ENCODE measurements around the gene ACO2.
A peak's percentile ranks its signal among the peaks of the same experiment; 100 is the strongest.
"Not testable (repeated sequence)": the region's sequence is repeated elsewhere in the genome, so short reads cannot be mapped to it uniquely, and the experiment has no call there.

Gene ACO2

GRCh38 chr22:41468381-41469217 is at the start of gene ACO2, which contains the start of gene PHF5A:
TSS of gene ACO2 (plus strand) at chr22:41469117. CDS start at chr22:41469147, 30 bp downstream.
TSS of gene PHF5A (minus strand) at chr22:41468692. CDS start at chr22:41468653, 39 bp downstream.
- peak; percentile 97 for DNase-seq

DNA sequence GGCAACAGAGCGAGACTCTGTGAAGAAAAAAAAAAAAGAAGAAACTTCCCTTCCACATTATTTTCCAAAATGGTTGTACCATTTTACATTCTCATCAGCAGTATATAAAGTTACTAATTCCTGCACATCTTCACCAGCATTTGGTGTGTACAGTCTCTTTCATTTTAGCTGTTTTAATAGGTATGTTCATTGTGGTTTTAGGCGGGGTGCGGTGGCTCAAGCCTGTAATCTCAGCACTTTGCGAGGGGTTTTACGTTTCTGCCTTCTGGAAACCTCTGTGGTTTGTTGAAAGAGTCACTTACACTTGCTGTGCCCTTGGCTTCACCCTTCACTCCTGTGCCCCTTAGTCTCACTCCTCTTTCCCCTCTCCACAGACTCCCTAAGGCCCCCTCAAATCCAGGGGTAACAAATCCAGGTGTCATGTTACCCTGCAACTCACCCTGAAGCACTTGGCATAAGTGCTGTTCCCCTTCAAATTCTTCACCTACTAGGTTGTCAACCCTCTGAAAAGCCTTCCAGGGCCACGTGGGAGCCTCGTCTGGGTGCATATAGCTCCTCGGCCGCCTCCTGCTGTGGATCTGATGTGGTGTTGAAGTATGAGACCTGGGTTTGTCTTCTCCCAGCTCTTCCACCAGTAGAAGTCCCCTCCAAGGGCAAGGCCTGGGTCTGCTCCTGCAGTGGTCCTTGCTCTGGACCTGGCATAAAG is 43.1 kb upstream of the ACO2 start:
- DNase-seq = no peak

- DNase-seq = no peak
Observed at GRCh38 chr22:41429232-41429950, 39.5 kb upstream of the ACO2 start.

GRCh38 chr22:41429951-41430332 is 39.0 kb upstream of the ACO2 start:
- no peak for DNase-seq

- no peak for DNase-seq
Observed at GRCh38 chr22:41431656-41432055, 37.3 kb upstream of the ACO2 start.

- not testable (repeated sequence) for DNase-seq
Observed at GRCh38 chr22:41433480-41433879, 35.4 kb upstream of the ACO2 start.

DNA sequence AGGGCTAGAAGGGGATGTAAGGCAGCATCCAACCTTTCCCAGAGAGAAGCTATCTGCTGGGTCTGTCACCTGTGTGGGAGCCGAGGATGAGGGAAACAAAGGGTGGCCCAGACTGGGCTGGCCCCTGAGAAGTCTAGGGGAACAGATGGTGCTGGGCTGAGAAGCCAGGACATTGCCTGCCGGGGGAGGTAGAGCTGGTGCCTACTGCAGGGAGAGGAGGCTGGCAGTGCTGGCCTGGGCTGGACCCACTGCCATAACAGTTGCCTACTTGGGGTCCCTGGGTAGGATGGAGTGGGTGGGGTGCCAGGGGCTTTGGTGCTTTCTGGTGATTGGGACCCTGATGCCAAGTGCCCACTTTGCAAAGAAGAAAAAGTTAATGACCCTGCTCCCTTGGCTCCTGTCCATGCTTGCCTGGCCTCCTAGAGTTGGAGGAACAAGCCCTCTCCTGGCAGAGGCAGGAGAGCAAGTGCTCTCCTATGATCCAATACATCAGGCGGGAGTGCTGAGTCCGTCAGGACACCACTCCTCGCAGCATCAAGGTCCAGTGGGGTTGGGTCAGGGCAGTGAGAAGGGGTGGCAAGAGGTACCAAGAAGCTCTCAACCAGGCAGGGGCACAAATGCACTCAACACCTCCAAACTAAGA is 34.4 kb upstream of the ACO2 start:
- not testable (repeated sequence) for DNase-seq

DNA sequence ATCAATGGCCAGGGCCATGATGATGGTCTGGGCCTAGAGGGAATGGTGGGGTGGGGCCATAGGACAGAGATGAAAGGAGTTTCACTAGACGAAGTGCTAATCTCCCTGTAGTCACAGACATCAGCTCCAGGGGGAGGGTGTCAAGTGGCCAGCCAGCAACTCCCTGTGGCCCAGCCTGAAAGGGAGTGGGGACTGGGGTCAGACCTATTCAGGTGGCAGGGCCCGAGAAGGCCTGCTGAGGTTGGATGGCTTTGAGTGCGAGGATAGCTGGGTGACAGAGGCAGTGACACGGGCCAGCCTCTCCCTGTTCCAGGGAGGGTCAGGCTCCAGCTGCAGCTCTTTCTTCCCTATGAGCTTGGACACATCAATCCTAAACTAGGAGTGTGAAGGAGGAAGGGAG is 33.4 kb upstream of the ACO2 start:
- DNase-seq = no peak

GRCh38 chr22:41436322-41437113 is 32.4 kb upstream of the ACO2 start:
- DNase-seq = no peak

DNA sequence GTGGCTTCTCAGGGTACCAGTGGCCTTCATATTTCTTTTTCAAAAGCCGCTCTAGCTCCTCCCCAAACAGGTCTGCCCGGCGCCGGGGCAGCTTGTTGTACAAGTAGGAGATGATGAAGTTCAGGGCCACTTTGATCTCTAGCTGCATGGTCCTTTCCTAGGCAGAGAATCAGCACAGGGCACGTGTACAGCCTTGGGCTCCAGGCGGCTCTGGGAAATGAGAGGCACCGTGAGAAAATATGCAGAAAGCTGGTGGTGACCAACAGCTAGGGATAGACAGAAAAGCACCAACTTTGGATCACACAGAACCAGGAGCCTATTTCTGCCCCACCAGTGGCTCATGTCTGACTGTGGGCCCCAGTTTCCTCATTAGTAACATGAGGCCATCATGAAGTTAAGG is 31.7 kb upstream of the ACO2 start:
- no peak for DNase-seq

- not testable (repeated sequence) for DNase-seq
Observed at GRCh38 chr22:41440511-41440910, 28.4 kb upstream of the ACO2 start.

DNA sequence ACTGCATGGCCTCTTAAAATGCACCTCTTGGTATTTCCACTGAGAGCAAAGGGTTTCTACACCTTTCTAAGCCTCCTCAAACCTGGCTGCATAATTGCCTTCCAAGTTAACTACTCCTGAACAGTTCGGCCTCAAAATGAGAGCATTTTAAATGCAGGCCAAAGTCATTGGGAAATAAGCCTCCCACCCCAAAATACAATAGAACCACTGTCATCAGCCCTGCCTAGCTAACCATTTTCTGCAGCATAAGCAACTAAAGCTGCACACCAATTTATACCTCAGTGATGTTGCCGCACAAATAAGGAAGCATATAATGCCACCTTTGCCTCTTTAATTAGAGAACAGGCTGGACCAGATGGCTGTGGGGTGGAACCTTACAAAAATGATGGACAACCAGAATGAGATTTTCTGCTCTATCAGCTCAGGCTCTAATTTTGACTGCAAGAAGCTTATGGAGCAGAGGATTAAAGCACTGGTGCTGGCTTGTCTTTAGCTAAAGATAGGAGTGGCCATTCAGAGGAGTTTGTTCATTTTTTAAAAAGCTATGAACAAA is 26.6 kb upstream of the ACO2 start:
- peak; percentile 93 for DNase-seq

DNA sequence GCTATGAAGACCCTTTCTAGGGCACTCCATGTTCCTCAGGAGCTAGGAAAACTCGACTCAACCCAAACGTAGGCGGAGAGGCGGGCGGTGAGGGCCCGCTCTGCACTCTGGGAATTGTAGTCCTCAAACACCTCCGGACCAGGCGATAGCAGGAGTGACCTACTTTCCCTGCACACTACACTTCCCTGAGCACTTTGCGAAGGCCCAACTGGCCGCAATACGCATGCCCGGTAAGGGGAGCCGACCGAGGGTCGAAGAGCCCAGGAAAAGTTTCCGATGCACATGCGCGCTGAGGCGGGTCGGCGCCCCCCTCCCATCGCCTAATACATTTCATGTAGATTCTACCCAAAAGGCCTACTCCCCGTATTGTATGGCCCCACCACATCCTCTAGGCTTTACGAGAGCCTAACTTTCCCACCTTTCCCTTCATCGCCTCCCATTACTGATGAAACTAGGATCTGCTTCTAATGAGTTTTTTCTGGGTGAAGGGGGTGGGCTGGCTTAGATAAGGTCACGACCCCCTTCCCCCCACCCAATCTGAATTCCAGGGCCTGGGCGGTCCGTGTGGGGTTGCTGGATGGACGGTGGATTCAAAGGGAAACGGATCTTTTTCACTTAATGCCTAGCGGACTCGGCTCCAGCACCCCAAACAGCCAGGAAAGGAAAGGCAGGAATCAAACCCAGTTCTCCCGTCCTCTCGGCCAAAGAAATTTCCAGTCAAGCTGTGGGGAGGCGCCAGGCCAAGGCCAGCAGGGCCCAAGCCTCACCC is 24.4 kb upstream of the ACO2 start:
- peak; percentile 97 for DNase-seq

DNA sequence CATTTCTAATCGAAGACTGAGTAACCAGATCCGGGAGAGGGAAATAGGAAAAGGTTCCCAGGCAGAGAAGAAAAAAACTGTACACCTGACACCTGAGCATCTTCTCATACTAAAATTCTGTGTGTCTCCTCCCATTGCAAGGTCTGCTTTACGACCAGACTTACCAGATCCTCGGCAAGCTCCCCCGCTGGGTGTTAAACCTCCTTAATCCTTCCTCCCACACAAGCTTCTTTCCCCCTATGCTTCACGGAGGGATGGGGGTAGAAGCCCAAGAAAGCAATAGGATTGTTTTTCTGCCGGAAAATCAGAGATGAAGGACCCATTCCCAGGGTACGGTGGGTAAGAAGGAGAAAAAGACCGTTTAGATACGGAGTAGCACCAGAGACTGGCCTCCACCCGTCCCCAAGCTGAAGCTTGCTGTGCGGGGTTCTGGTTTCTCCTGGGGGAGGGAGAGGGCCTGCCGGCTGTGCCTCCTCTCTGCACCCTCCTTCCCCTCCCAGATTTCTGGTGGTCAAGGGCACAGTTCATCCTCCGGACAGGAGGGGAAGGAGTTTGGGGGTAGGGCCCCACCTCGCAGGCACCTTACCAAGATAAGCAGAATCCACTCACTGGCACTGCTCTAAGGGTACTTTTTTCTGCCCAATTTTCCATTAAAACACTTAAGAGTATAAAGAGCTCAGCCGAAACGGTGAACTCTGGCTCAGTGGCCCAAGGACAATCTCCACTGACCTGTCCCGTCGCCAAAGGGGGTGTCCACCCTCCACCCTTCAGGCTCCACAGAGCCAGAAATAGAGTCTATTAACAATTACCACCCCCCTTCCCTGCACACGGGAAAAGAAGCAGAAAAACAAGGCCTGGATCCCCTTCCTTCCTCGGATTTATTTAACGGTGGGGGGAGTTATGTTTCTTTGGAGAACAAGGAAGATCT is 23.5 kb upstream of the ACO2 start:
- peak; percentile 86 for DNase-seq

DNA sequence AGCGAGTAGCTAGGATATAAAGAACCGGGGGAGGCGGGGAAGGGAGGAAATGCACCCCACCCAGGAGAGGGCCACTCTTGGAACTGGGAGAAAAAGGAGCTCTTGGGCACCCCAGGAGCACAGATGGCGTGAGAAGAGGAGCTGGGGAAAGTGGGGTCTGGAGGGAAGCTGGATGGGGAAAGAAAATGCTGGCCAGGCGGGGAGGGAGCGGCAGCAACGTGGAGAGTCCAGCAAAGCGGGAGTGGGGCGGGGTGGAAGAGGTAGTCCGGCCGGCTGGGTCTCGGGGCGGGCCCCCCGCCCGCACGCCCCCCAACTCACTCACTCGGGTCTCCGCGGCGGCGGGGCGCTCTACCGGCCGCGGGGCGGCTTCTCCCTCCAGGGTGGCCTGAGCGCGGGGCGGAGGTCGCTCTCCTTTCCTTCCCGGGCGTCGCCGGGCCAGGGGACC is 22.8 kb upstream of the ACO2 start:
- DNase-seq = no peak

GRCh38 chr22:41446639-41447434 is 22.1 kb upstream of the ACO2 start, which contains the start of gene TOB2:
TSS of gene TOB2 (minus strand) at chr22:41446801. CDS start at chr22:41437345, 9,456 bp downstream.
- peak; percentile 94 for DNase-seq

GRCh38 chr22:41447435-41448188 is 21.3 kb upstream of the ACO2 start:
- DNase-seq = peak; percentile 79

Data from NCI-H82 (cell line).